Parathyroid adenoma (tissue), 2 donors: ENCODE measurements around the gene JPH3.

Source experiments
- H2AFZ ChIP-seq: fragments of 300-600 bp; sonication (generic); one replicate; pipeline ENCODE4 v1.7.0; 2017; ENCODE audit warnings: antibody characterized with exemption, mild to moderate bottlenecking
- H3K27ac ChIP-seq: fragments of 300-600 bp; sonication (generic); one replicate; pipeline ENCODE4 v1.7.0; 2017
- H3K27me3 ChIP-seq: fragments of 300-600 bp; sonication (generic); one replicate; pipeline ENCODE4 v1.7.0; 2017; ENCODE audit warnings: low read length; ENCODE audit not compliant: control insufficient read depth, insufficient read depth
- H3K36me3 ChIP-seq: fragments of 300-600 bp; sonication (generic); one replicate; pipeline ENCODE4 v1.7.0; 2017; ENCODE audit warnings: low read length; ENCODE audit not compliant: control insufficient read depth, insufficient read depth
- H3K4me1 ChIP-seq: fragments of 300-600 bp; sonication (generic); one replicate; pipeline ENCODE4 v1.7.0; 2017; ENCODE audit warnings: control low read depth
- H3K4me2 ChIP-seq: fragments of 300-600 bp; sonication (generic); one replicate; pipeline ENCODE4 v1.7.0; 2017; ENCODE audit warnings: low read length
- H3K4me3 ChIP-seq: fragments of 300-600 bp; sonication (generic); one replicate; pipeline ENCODE4 v1.7.0; 2017; ENCODE audit warnings: low read depth, low read length
- H3K79me2 ChIP-seq: fragments of 300-600 bp; sonication (generic); one replicate; pipeline ENCODE4 v1.7.0; 2017; ENCODE audit warnings: control low read depth
- H3K9ac ChIP-seq: fragments of 300-600 bp; sonication (generic); one replicate; pipeline ENCODE4 v1.7.0; 2017; ENCODE audit warnings: mild to moderate bottlenecking
- H3K9me3 ChIP-seq: fragments of 300-600 bp; sonication (generic); one replicate; pipeline ENCODE4 v1.7.0; 2017; ENCODE audit warnings: low read length; ENCODE audit not compliant: control insufficient read depth
- TF ChIP-seq, protein P1 (sequence below): fragments of 300-600 bp; sonication (generic); IDR thresholded peaks from one replicate; pipeline ENCODE4 v1.7.0; 2017; ENCODE audit warnings: antibody characterized with exemption, mild to moderate bottlenecking
- donor health status: primary hyperparathyroidism.

JPH3 gene

DNA sequence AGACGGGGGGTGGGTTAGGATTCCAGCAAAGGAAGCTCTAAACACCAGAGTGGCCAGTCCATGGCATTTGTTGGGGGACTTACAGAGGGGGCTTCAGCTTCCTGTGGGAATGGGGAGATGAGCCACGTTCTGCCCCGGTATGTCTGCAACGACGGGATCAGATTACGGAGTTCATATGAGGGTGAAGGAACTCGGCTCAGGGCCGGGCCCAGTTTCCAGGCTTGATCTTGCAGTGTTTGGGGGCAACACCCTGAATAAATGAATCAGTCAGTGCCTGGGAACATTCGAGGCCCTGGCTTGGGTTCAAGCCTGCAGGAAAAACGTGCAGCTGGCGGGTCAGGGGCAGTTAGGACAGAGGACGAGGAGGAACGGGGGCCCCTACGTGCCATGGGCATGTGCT is 54.0 kb downstream of the JPH3 start:
- Histone ChIP-seq H3K9ac (no peak overlapping the region), H3K4me3 (no peak overlapping the region), H3K79me2 (no peaks in the 10 kb centered on the region), H2AFZ (no peak overlapping the region), H3K36me3 (no peaks in the 10 kb centered on the region), H3K27ac (no peak overlapping the region), H3K4me1 (no peaks in the 10 kb centered on the region), H3K27me3 (no peaks in the 10 kb centered on the region), H3K4me2 (no peak overlapping the region), H3K9me3 (no peaks in the 10 kb centered on the region)
- TF ChIP-seq, protein P1, sequence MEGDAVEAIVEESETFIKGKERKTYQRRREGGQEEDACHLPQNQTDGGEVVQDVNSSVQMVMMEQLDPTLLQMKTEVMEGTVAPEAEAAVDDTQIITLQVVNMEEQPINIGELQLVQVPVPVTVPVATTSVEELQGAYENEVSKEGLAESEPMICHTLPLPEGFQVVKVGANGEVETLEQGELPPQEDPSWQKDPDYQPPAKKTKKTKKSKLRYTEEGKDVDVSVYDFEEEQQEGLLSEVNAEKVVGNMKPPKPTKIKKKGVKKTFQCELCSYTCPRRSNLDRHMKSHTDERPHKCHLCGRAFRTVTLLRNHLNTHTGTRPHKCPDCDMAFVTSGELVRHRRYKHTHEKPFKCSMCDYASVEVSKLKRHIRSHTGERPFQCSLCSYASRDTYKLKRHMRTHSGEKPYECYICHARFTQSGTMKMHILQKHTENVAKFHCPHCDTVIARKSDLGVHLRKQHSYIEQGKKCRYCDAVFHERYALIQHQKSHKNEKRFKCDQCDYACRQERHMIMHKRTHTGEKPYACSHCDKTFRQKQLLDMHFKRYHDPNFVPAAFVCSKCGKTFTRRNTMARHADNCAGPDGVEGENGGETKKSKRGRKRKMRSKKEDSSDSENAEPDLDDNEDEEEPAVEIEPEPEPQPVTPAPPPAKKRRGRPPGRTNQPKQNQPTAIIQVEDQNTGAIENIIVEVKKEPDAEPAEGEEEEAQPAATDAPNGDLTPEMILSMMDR = no peak

DNA sequence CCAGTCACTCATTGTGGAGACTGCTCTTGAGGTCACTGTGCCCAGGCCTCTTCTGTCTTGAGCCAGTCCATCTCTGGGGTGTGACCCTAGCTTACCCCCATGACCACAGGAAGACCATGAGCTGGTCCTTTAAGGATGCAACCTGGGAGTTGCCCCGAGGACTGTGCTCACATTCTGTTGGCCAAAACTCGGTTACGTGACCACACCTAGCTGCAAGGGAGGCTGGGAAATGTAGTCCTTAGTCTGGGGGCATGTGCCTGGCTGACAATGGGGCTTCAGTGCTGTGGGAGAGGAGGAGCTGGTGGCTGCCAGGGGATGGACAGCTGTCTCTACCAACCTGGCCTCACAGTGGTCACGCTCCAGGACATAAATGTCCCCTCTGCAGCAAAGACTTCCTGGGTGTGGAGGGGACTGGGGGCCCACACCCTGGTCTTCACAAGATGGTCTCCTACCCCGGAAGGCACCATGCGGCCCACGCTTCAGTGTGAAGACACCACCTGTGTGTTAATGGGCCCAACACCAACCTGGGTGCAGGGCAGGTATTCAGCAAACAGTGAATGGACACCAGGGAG is 55.4 kb downstream of the JPH3 start:
- Histone ChIP-seq H2AFZ (no peak overlapping the region), H3K27me3 (no peaks in the 10 kb centered on the region), H3K4me1 (no peaks in the 10 kb centered on the region), H3K9me3 (no peaks in the 10 kb centered on the region), H3K4me3 (no peak overlapping the region), H3K79me2 (no peaks in the 10 kb centered on the region), H3K9ac (no peak overlapping the region), H3K36me3 (no peaks in the 10 kb centered on the region), H3K27ac (no peak overlapping the region), H3K4me2 (no peak overlapping the region)
- TF ChIP-seq, protein P1 = no peak

- Histone ChIP-seq H3K4me2 (no peak overlapping the region), H2AFZ (no peak overlapping the region), H3K9me3 (no peaks in the 10 kb centered on the region), H3K9ac (no peak overlapping the region), H3K4me1 (no peaks in the 10 kb centered on the region), H3K79me2 (no peaks in the 10 kb centered on the region), H3K27me3 (no peaks in the 10 kb centered on the region), H3K4me3 (no peak overlapping the region), H3K27ac (no peak overlapping the region), H3K36me3 (no peaks in the 10 kb centered on the region)
- TF ChIP-seq, protein P1 = no peak
These were observed 56.4 kb downstream of the JPH3 start for GRCh38 chr16:87658564-87659225.

DNA sequence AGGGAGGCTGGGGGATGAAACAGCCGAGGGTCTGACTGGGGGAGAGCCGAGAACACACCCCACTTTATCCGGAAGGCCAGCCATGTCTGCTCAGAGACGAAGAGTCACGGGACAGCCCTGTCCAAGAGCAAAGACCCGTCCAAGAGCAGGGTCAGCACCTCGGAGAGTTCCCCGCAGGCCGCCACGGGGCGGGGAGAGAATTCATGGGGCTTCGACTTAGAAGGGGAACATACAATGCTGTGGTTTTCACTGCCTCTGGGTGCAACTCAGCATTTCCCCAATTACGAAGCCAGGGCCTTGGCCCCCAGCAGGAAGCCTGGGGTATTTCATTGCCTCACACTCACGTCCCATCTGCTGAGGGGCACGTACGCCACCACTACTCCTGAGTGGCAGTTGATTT is 59.3 kb downstream of the JPH3 start:
- Histone ChIP-seq H3K27me3 (no peaks in the 10 kb centered on the region), H3K36me3 (no peaks in the 10 kb centered on the region), H3K79me2 (no peaks in the 10 kb centered on the region), H3K4me3 (no peak overlapping the region), H3K27ac (no peak overlapping the region), H3K4me1 (no peaks in the 10 kb centered on the region), H3K9ac (no peak overlapping the region), H3K9me3 (no peaks in the 10 kb centered on the region), H3K4me2 (no peak overlapping the region), H2AFZ (no peak overlapping the region)
- TF ChIP-seq, protein P1 = no peak
